Measurements from ENCODE around the gene LRRC8B.
A peak's percentile ranks its signal among the peaks of the same experiment; 100 is the strongest.
"Not testable (repeated sequence)": the region's sequence is repeated elsewhere in the genome, so short reads cannot be mapped to it uniquely, and the experiment has no call there.

The LRRC8B gene

GRCh38 chr1:89524369-89525168, at the start of gene LRRC8B:
Gene LRRC8B, plus strand, starts transcription at chr1:89524829. Its CDS starts 57,822 bp downstream, at chr1:89582651.
- peak; percentile 50 for DNase-seq (ENCODE audit: low read depth, low spot score)

GRCh38 chr1:89475269-89475668, 49.4 kb upstream of the LRRC8B start:
- DNase-seq (ENCODE audit: low read depth, low spot score): no peak

GRCh38 chr1:89476072-89476471, 48.6 kb upstream of the LRRC8B start:
- DNase-seq (ENCODE audit: low read depth, low spot score): no peak

- DNase-seq (ENCODE audit: low read depth, low spot score): peak; percentile 33
Observed at GRCh38 chr1:89483010-89483756, 41.4 kb upstream of the LRRC8B start.

- DNase-seq (ENCODE audit: low read depth, low spot score): no peak
Observed at GRCh38 chr1:89483757-89484077, 40.9 kb upstream of the LRRC8B start.

GRCh38 chr1:89484092-89485038, 40.3 kb upstream of the LRRC8B start:
- no peak for DNase-seq (ENCODE audit: low read depth, low spot score)

GRCh38 chr1:89487972-89488371, 36.7 kb upstream of the LRRC8B start:
- no peak for DNase-seq (ENCODE audit: low read depth, low spot score)

GRCh38 chr1:89489047-89489729, 35.4 kb upstream of the LRRC8B start:
- no peak for DNase-seq (ENCODE audit: low read depth, low spot score)

- DNase-seq (ENCODE audit: low read depth, low spot score): no peak
Observed at GRCh38 chr1:89490389-89490788, 34.2 kb upstream of the LRRC8B start.

GRCh38 chr1:89499320-89499719, 25.3 kb upstream of the LRRC8B start:
- no peak for DNase-seq (ENCODE audit: low read depth, low spot score)

- DNase-seq (ENCODE audit: low read depth, low spot score): no peak
Observed at GRCh38 chr1:89502042-89502441, 22.6 kb upstream of the LRRC8B start.

- DNase-seq (ENCODE audit: low read depth, low spot score): no peak
Observed at GRCh38 chr1:89502895-89503294, 21.7 kb upstream of the LRRC8B start.

- no peak for DNase-seq (ENCODE audit: low read depth, low spot score)
Observed at GRCh38 chr1:89503690-89504089, 20.9 kb upstream of the LRRC8B start.

GRCh38 chr1:89510061-89510460, 14.6 kb upstream of the LRRC8B start:
- DNase-seq (ENCODE audit: low read depth, low spot score): not testable (repeated sequence)

- DNase-seq (ENCODE audit: low read depth, low spot score): no peak
Observed at GRCh38 chr1:89512996-89513720, 11.5 kb upstream of the LRRC8B start.

- DNase-seq (ENCODE audit: low read depth, low spot score): no peak
Observed at GRCh38 chr1:89516055-89516454, 8.6 kb upstream of the LRRC8B start.

GRCh38 chr1:89518221-89518631, 6.4 kb upstream of the LRRC8B start:
- DNase-seq (ENCODE audit: low read depth, low spot score): no peak

GRCh38 chr1:89519779-89520358, 4.8 kb upstream of the LRRC8B start:
- DNase-seq (ENCODE audit: low read depth, low spot score): no peak

- DNase-seq (ENCODE audit: low read depth, low spot score): not testable (repeated sequence)
Observed at GRCh38 chr1:89521977-89522376, 2.7 kb upstream of the LRRC8B start.

All from iPS DF 19.7 (cell line).